ENCODE data around the gene KIRREL1. TPM values are rescaled to one million over a fixed set of nuclear protein-coding genes. Genes with fewer than 3 reads are reported as not detected.
A peak's percentile ranks its signal among the peaks of the same experiment; 100 is the strongest.

KIRREL1 gene
- total RNA-seq, 1 donor from 2014 or later = not detected

GRCh38 chr1:158117854-158118704, 124.6 kb downstream of the KIRREL1 start:
- DNase-seq (peak; percentile 45), ATAC-seq (ENCODE audit: low read depth) (peak; percentile 60)
- ChIA-PET CTCF (interaction anchor here (0.6 to 14.1 kb wide), 22 partner anchors 9 to 880 kb away, joined by 3 to 276 read pairs (median 4); partner anchors contain the start of genes CD1D and KIRREL1), POLR2A (interaction anchor here (0.9 to 1.4 kb wide), 2 partner anchors 168 to 860 kb away, joined by 3 to 5 read pairs; no protein-coding TSS in a partner anchor)
- H3K27me3 Mint-ChIP-seq = peaks cover 20% of the 10 kb centered on the region
- no peaks in the 10 kb centered on the region for H3K36me3 Mint-ChIP-seq (ENCODE audit: low read depth)
- intact Hi-C loops (cut with micrococcal nuclease) = loop anchor here (5.0 to 10.0 kb wide), 3 partner anchors 377 to 954 kb away; partner anchors contain the start of gene IFI16
- no peaks in the 10 kb centered on the region for H3K9me3 Mint-ChIP-seq
- TF ChIP-seq, protein P1, sequence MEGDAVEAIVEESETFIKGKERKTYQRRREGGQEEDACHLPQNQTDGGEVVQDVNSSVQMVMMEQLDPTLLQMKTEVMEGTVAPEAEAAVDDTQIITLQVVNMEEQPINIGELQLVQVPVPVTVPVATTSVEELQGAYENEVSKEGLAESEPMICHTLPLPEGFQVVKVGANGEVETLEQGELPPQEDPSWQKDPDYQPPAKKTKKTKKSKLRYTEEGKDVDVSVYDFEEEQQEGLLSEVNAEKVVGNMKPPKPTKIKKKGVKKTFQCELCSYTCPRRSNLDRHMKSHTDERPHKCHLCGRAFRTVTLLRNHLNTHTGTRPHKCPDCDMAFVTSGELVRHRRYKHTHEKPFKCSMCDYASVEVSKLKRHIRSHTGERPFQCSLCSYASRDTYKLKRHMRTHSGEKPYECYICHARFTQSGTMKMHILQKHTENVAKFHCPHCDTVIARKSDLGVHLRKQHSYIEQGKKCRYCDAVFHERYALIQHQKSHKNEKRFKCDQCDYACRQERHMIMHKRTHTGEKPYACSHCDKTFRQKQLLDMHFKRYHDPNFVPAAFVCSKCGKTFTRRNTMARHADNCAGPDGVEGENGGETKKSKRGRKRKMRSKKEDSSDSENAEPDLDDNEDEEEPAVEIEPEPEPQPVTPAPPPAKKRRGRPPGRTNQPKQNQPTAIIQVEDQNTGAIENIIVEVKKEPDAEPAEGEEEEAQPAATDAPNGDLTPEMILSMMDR (IDR thresholded peaks at IDR 0.05) = no peak
- H3K4me3 Mint-ChIP-seq = peak overlapping the region; percentile 64
- no peak overlapping the region for H3K27ac Mint-ChIP-seq
- peaks cover 27% of the 10 kb centered on the region for H3K4me1 Mint-ChIP-seq

DNA sequence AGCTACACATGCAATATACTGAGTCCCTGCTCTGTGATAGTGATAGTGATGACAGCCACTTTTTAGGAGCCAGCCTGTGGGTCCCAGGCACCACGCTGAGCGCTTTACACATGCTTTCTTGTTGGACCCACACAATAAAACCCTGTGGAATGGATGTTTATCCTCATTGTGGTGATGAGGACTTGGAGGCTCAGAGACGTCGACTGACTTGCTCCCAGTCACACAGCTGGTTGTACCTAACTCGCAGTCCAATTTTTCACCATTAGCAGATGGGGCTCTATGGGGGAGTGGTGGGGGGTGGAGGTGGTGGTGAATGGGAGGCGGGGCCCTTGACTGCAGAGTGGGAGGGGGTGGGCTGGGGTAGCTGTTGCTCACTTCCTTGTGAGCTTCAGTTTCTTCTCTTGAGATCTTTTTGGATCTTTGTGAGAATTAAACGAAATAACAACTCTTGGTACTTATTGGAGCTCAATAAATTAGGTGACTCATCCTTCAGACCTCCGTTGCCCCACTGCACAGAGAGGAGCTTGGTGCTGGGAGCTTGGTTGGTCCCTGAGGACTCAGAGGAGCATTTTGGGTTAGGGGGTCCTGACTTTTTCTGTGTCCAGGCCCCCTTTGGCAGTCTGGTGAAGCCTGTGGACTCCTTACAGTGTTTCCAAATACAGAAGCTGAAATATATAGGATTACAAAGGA, 125.4 kb downstream of the KIRREL1 start:
- intact Hi-C loops (cut with micrococcal nuclease) = loop anchor here (5.0 to 10.0 kb wide), 3 partner anchors 376 to 953 kb away; partner anchors contain the start of gene IFI16
- ATAC-seq (ENCODE audit: low read depth) = no peak

GRCh38 chr1:158119976-158120653, 126.7 kb downstream of the KIRREL1 start:
- H3K27ac Mint-ChIP-seq = no peak overlapping the region
- no peak overlapping the region for H3K4me3 Mint-ChIP-seq
- CTCF ChIA-PET = interaction anchor here (1.1 to 14.1 kb wide), 14 partner anchors 9 to 540 kb away, joined by 3 to 276 read pairs (median 10); partner anchors contain the start of gene KIRREL1
- ATAC-seq (ENCODE audit: low read depth) (no peak), DNase-seq (no peak)
- TF ChIP-seq, protein P1 (IDR thresholded peaks at IDR 0.05) = no peak
- H3K9me3 Mint-ChIP-seq = no peaks in the 10 kb centered on the region
- POLR2A ChIA-PET = no interaction called here
- H3K36me3 Mint-ChIP-seq (ENCODE audit: low read depth) = no peaks in the 10 kb centered on the region
- H3K27me3 Mint-ChIP-seq = peaks cover 33% of the 10 kb centered on the region
- intact Hi-C loops (cut with micrococcal nuclease) = loop anchor here (5.0 to 10.0 kb wide), 4 partner anchors 33 to 952 kb away; partner anchors contain the start of gene IFI16
- peaks cover 17% of the 10 kb centered on the region for H3K4me1 Mint-ChIP-seq

More for the DNA sequence above, 125.4 kb downstream of the KIRREL1 start:
- H3K36me3 Mint-ChIP-seq (ENCODE audit: low read depth) = no peaks in the 10 kb centered on the region
- POLR2A ChIA-PET = interaction anchor here (0.6 to 1.4 kb wide), 3 partner anchors 167 to 1055 kb away, joined by 3 to 5 read pairs (median 3); no protein-coding TSS in a partner anchor
- H3K4me1 Mint-ChIP-seq = peaks cover 24% of the 10 kb centered on the region
- H3K27me3 Mint-ChIP-seq = peaks cover 26% of the 10 kb centered on the region
- H3K9me3 Mint-ChIP-seq = no peaks in the 10 kb centered on the region
- no peak for DNase-seq
- TF ChIP-seq, protein P1 (IDR thresholded peaks at IDR 0.05) = no peak
- no peak overlapping the region for H3K27ac Mint-ChIP-seq
- no peak overlapping the region for H3K4me3 Mint-ChIP-seq
- CTCF ChIA-PET = interaction anchor here (0.5 to 14.1 kb wide), 14 partner anchors 8 to 749 kb away, joined by 3 to 276 read pairs (median 4); partner anchors contain the start of gene KIRREL1

DNA sequence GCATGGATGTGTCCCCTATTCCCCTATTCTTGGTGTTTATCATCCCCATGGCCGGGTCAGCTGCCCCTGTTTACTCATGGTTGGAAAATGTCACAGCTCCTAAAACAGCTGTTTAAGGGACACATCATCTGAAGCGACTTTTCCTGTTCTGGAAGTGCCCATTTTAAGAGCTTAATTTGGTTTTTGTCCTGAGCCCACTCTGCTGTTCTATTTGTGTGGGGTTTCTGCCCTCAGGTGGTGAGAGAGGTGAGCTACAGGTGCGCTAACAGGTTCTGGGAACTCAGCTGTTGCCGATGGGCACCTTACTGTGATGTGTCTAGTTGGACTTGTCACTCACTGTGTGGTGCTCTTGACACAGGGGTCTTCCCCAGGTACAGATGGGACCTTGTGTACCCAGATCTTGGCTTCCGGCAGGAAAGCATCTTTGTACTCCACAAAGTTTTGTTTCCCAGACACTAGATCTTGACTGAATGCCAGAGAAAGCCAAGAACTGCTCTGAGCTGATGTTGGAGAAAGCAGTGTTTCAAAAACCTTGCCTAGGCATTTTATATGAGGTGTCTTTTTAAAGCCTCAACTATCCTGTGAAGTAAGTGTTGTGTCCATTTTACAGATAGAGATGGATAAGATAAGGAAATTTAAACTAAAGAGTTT, 128.3 kb downstream of the KIRREL1 start:
- no peaks in the 10 kb centered on the region for H3K36me3 Mint-ChIP-seq (ENCODE audit: low read depth)
- ATAC-seq (ENCODE audit: low read depth) (peak; percentile 48), DNase-seq (no peak)
- intact Hi-C loops (cut with micrococcal nuclease) = loop anchor here (1.0 to 5.0 kb wide), 4 partner anchors 25 to 158 kb away; no protein-coding TSS in a partner anchor
- TF ChIP-seq, protein P1 (IDR thresholded peaks at IDR 0.05) = no peak
- peaks cover 21% of the 10 kb centered on the region for H3K27me3 Mint-ChIP-seq
- peaks cover 13% of the 10 kb centered on the region for H3K4me1 Mint-ChIP-seq
- H3K9me3 Mint-ChIP-seq = no peaks in the 10 kb centered on the region
- ChIA-PET CTCF (interaction anchor here (0.6 to 14.1 kb wide), 27 partner anchors 9 to 965 kb away, joined by 3 to 276 read pairs (median 4); partner anchors contain the start of gene KIRREL1), POLR2A (interaction anchor here (0.7 to 2.3 kb wide), 3 partner anchors 129 to 540 kb away, joined by 3 to 12 read pairs (median 3); partner anchors contain the start of gene KIRREL1)
- H3K27ac Mint-ChIP-seq = no peak overlapping the region
- H3K4me3 Mint-ChIP-seq = no peak overlapping the region

Data from activated B cell treated with CpG ODN at 0.5 μM for 24 hours (primary cell).